MCF 10A (cell line): ENCODE data around the gene ZNF20. TPM values are rescaled to one million over a fixed set of nuclear protein-coding genes. Genes with fewer than 3 reads are reported as not detected.

Experiments
- BruUV-seq: library from RNA; stranded (reverse); fragments of 400-500 nt; replicated peaks from 2 replicates; lab custom pipeline; 2021; lab: Mats Ljungman, UMichigan
- CTCF ChIA-PET: fragments of 300-600 bp; sonication (Branson Sonifier 250); formaldehyde crosslinking; extraction: SDS; loops from one replicate; lab custom pipeline; 2021; ENCODE audit warnings: antibody characterized with exemption, inconsistent platforms; lab: Yijun Ruan, JAX
- POLR2A ChIA-PET: fragments of 300-600, 350-650 bp; sonication (Branson Sonifier 250); formaldehyde crosslinking; extraction: SDS; loops from one replicate; lab custom pipeline; 2020; ENCODE audit warnings: antibody characterized with exemption, inconsistent platforms; lab: Yijun Ruan, JAX
- DNase-seq: peaks from one replicate; pipeline ENCODE4 v3.0.0-alpha.2; 2018; ENCODE audit not compliant: unreplicated experiment
- H3K27ac Mint-ChIP-seq: one replicate; pipeline ENCODE4 v1.8.0; 2022; ENCODE audit warnings: mild to moderate bottlenecking, low read depth, mixed read lengths; ENCODE audit not compliant: unreplicated experiment
- H3K27me3 Mint-ChIP-seq: one replicate; pipeline ENCODE4 v1.8.0; 2022; ENCODE audit warnings: mixed read lengths; ENCODE audit not compliant: insufficient read depth, unreplicated experiment
- H3K36me3 Mint-ChIP-seq: one replicate; pipeline ENCODE4 v1.8.0; 2022; ENCODE audit warnings: mild to moderate bottlenecking, moderate library complexity, mixed read lengths; ENCODE audit not compliant: insufficient read depth, unreplicated experiment
- H3K4me1 Mint-ChIP-seq: one replicate; pipeline ENCODE4 v1.8.0; 2022; ENCODE audit warnings: mixed read lengths; ENCODE audit not compliant: insufficient read depth, unreplicated experiment
- H3K4me3 Mint-ChIP-seq: one replicate; pipeline ENCODE4 v1.8.0; 2022; ENCODE audit warnings: mild to moderate bottlenecking, moderate library complexity, mixed read lengths; ENCODE audit not compliant: unreplicated experiment
- H3K9me3 Mint-ChIP-seq: one replicate; pipeline ENCODE4 v1.8.0; 2022; ENCODE audit warnings: mixed read lengths; ENCODE audit not compliant: unreplicated experiment
- intact Hi-C: fragments of 100-400 bp; cut with micrococcal nuclease; formaldehyde crosslinking; loops from 2 replicates; pipeline ENCODE4 v1.14.1; 2022
- total RNA-seq: library from RNA; stranded (reverse); gene quantifications from 2 replicates; pipeline ENCODE4 v1.2.3, GENCODE V29; 2022
- TF ChIP-seq, protein P1 (sequence below): fragments of 200-600 bp; IDR thresholded peaks from one replicate; pipeline ENCODE4 v1.8.0; 2022; ENCODE audit warnings: antibody characterized with exemption, mild to moderate bottlenecking; ENCODE audit not compliant: unreplicated experiment

The ZNF20 gene
- total RNA-seq, 1 experiment from 2014 or later: 1.4 TPM

DNA sequence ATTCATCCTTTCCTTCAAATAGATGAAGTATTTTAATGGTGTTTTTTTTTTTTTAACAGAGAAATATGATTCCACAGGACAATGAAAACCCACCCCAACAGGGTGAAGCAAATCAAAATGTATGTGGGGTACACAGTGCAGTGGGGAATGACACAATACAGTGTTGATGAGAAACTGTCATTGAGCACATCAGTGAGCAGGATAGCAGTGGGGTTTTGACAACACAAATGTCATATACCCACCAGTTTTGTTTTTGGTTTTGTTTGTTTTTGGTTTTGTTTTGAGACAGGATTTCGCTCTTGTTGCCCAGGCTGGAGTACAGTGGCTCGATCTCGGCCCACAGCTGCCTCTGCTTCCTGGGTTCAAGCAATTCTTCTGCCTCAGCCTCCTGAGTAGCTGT, 46.4 kb downstream of the ZNF20 start:
- no peak overlapping the region for H3K27ac Mint-ChIP-seq
- H3K4me3 Mint-ChIP-seq: no peak overlapping the region
- POLR2A ChIA-PET: no interaction called here
- TF ChIP-seq, protein P1, sequence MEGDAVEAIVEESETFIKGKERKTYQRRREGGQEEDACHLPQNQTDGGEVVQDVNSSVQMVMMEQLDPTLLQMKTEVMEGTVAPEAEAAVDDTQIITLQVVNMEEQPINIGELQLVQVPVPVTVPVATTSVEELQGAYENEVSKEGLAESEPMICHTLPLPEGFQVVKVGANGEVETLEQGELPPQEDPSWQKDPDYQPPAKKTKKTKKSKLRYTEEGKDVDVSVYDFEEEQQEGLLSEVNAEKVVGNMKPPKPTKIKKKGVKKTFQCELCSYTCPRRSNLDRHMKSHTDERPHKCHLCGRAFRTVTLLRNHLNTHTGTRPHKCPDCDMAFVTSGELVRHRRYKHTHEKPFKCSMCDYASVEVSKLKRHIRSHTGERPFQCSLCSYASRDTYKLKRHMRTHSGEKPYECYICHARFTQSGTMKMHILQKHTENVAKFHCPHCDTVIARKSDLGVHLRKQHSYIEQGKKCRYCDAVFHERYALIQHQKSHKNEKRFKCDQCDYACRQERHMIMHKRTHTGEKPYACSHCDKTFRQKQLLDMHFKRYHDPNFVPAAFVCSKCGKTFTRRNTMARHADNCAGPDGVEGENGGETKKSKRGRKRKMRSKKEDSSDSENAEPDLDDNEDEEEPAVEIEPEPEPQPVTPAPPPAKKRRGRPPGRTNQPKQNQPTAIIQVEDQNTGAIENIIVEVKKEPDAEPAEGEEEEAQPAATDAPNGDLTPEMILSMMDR: no peak
- no TSS peak for BruUV-seq
- H3K9me3 Mint-ChIP-seq: peaks cover 34% of the 10 kb centered on the region
- H3K36me3 Mint-ChIP-seq: no peaks in the 10 kb centered on the region
- CTCF ChIA-PET: interaction anchor here (0.7 kb wide), 1 partner anchor 88 kb away, joined by 4 read pairs; no protein-coding TSS in a partner anchor
- no peak for DNase-seq
- no peaks in the 10 kb centered on the region for H3K4me1 Mint-ChIP-seq
- H3K27me3 Mint-ChIP-seq: no peaks in the 10 kb centered on the region
- intact Hi-C loops: no loop called here

DNA sequence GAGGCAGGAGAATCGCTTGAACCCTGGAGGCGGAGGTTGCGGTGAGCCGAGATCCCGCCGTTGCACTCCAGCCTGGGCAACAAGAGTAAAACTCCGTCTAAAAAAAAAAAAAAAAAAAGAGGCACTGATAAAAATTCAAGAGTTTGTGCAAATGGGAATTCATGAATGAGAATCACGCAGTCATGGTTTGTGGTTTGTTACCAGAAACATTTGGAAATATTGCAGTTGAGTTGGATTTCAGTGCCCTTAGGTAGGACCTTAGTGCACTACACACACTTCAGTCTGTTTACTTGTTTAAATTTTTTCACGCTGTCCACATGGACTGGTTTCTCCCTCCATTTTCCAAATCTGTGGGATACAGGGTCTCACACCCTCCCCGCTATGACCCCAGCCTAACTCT, 47.2 kb downstream of the ZNF20 start:
- intact Hi-C loops: no loop called here
- Mint-ChIP-seq H3K4me3 (no peak overlapping the region), H3K4me1 (no peaks in the 10 kb centered on the region), H3K9me3 (peaks cover 30% of the 10 kb centered on the region), H3K27me3 (no peaks in the 10 kb centered on the region), H3K36me3 (no peaks in the 10 kb centered on the region), H3K27ac (no peak overlapping the region)
- CTCF ChIA-PET: interaction anchor here (0.6 to 0.7 kb wide), 2 partner anchors 89 to 591 kb away, joined by 3 to 4 read pairs; no protein-coding TSS in a partner anchor
- TF ChIP-seq, protein P1: no peak
- no peak for DNase-seq
- POLR2A ChIA-PET: no interaction called here
- BruUV-seq: no TSS peak

DNA sequence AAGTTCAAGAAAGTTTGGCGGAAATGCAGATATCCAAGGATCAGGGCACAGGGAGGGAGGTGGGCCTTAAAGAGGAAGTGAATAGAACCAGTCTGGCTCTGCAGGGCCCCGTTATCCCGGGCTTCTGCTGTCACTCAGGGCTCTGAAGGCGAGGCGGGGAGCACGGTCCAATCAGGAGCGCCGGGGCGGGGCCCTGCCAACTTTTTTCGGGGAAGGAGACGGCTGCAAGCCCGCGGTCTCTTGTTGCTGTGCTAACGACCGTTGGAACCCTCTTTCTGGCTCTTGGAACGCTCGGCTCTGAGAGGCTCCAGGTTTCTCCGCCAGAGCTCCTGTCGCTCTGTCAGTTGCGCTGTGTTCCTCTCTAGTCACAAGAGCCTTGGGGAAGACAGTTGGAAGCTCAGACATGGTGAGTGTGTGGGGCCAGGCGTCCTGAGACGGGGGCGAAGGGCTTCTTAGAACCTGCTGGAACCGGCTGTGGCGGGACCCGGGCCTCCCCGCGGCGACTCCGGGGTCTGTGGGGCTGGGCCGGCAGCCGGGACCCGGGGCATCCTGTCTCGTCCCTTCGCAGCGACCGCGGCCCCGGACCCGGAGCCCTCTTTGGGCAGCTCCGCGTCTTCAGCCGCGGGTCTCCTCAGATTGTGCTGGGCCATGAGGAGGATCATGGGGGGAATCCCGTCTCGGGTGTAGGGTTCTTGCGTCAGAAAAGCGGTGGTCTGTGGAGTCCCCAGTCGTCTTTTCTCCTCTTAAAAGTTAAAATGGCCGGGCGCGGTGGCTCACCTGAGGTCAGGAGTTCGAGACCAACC, 47.9 kb downstream of the ZNF20 start:
- Mint-ChIP-seq H3K27me3 (no peaks in the 10 kb centered on the region), H3K27ac (no peak overlapping the region), H3K4me3 (no peak overlapping the region), H3K4me1 (no peaks in the 10 kb centered on the region), H3K9me3 (peaks cover 26% of the 10 kb centered on the region), H3K36me3 (no peaks in the 10 kb centered on the region)
- no peak for DNase-seq
- CTCF ChIA-PET: interaction anchor here (0.6 to 0.7 kb wide), 3 partner anchors 9 to 591 kb away, joined by 3 read pairs; no protein-coding TSS in a partner anchor
- POLR2A ChIA-PET: interaction anchor here (1.2 kb wide), 1 partner anchor 14 kb away, joined by 3 read pairs; no protein-coding TSS in a partner anchor
- BruUV-seq: no TSS peak
- TF ChIP-seq, protein P1: no peak
- intact Hi-C loops: no loop called here

DNA sequence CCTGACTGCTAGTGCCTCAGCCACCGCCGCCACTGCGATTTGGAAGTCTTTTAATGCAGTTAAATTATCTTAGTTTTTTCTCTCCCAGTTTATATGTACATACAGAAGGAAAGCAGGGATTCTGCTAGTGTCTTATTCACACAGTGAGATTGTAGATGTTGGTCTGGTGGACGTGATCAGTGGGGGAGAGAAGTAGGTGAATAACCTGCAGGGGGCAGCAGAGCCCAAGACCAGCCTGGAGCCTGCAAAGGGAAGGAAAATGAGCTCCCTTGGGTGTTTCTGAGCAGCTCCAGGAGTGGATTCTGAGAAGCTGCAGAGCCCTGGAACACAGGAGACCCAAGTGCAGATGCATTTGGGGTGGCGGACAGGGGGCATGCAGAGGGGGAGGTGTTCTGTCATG, 49.3 kb downstream of the ZNF20 start:
- no peak overlapping the region for H3K27ac Mint-ChIP-seq
- H3K27me3 Mint-ChIP-seq: no peaks in the 10 kb centered on the region
- TF ChIP-seq, protein P1: no peak
- peaks cover 18% of the 10 kb centered on the region for H3K9me3 Mint-ChIP-seq
- CTCF ChIA-PET: interaction anchor here (0.5 to 0.7 kb wide), 5 partner anchors 13 to 49 kb away, joined by 3 to 4 read pairs (median 3); partner anchors contain the start of gene ZNF20
- H3K4me1 Mint-ChIP-seq: no peaks in the 10 kb centered on the region
- intact Hi-C loops: no loop called here
- no TSS peak for BruUV-seq
- no peak overlapping the region for H3K4me3 Mint-ChIP-seq
- H3K36me3 Mint-ChIP-seq: no peaks in the 10 kb centered on the region
- DNase-seq: no peak
- POLR2A ChIA-PET: interaction anchor here (0.6 to 1.2 kb wide), 2 partner anchors 16 to 24 kb away, joined by 3 read pairs; no protein-coding TSS in a partner anchor
